PFSK-1 (cell line): ENCODE data around the gene UHMK1.

Experiments used
- FOXP2 ChIP-seq: optimal IDR thresholded peaks from 2 replicates; pipeline ENCODE3; 2011; ENCODE audit warnings: borderline replicate concordance, control low read depth, inconsistent platforms; ENCODE audit not compliant: insufficient read depth; ENCODE audit errors: extremely low read length, extremely low read depth
- POLR2AphosphoS5 ChIP-seq: IDR thresholded peaks from 2 replicates; pipeline ENCODE4 v1.6.1; 2012; ENCODE audit warnings: low read depth, mild to moderate bottlenecking, control low read depth, low read length, moderate library complexity
- SIN3A ChIP-seq: IDR thresholded peaks from 2 replicates; pipeline ENCODE4 v1.6.1; 2012; ENCODE audit warnings: mild to moderate bottlenecking, low read length, moderate library complexity, borderline replicate concordance; ENCODE audit not compliant: insufficient read depth
- TAF1 ChIP-seq: IDR thresholded peaks from 2 replicates; pipeline ENCODE4 v1.6.1; 2012; ENCODE audit warnings: low read length, control low read depth, borderline replicate concordance; ENCODE audit not compliant: insufficient read depth
- TF ChIP-seq, protein P1 (sequence below), 2 experiments: IDR thresholded peaks; 2 replicates each; pipeline versions ENCODE4 v1.6.1 to v1.8.0; 2011 to 2012; ENCODE audit warnings: low read depth in 2 of 2, low read length in 2 of 2, control low read depth in 1 of 2, inconsistent platforms in 1 of 2, mild to moderate bottlenecking in 1 of 2, moderate library complexity in 1 of 2; ENCODE audit not compliant: insufficient read depth in 1 of 2

The UHMK1 gene

DNA sequence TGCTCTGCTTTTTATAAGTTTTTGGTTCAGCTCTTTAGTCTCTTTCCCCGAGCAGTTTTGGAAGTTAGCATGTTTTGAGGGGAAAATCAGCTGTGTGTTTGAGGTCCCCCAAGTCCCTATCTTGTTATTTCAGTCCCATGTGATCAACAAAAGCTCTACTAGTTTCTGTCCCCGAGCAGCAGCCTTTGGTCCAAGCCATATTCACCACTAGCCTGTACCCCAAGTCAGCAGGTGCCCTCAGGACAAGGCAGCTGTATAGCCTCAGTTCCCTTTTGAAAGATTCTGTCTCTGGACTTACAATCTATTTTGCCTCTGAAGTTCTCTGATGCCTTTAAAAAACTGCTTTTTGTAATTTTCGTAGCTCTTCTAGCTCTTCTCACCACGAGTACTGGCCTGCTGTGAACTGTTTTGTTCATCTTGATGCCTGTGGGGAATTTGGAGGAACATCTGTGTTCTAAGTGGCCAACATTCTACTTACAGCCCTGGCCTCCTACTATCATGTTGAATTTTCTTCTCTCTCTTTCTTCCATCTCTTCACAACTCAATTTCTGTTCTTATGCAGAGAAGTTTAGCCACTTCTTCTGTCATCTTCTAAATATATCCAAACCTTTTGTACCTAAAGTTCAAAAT is 80.6 kb downstream of the UHMK1 start:
- TF ChIP-seq FOXP2 (no peak), POLR2AphosphoS5 (no peak), SIN3A (no peak), TAF1 (no peak)
- TF ChIP-seq, protein P1, sequence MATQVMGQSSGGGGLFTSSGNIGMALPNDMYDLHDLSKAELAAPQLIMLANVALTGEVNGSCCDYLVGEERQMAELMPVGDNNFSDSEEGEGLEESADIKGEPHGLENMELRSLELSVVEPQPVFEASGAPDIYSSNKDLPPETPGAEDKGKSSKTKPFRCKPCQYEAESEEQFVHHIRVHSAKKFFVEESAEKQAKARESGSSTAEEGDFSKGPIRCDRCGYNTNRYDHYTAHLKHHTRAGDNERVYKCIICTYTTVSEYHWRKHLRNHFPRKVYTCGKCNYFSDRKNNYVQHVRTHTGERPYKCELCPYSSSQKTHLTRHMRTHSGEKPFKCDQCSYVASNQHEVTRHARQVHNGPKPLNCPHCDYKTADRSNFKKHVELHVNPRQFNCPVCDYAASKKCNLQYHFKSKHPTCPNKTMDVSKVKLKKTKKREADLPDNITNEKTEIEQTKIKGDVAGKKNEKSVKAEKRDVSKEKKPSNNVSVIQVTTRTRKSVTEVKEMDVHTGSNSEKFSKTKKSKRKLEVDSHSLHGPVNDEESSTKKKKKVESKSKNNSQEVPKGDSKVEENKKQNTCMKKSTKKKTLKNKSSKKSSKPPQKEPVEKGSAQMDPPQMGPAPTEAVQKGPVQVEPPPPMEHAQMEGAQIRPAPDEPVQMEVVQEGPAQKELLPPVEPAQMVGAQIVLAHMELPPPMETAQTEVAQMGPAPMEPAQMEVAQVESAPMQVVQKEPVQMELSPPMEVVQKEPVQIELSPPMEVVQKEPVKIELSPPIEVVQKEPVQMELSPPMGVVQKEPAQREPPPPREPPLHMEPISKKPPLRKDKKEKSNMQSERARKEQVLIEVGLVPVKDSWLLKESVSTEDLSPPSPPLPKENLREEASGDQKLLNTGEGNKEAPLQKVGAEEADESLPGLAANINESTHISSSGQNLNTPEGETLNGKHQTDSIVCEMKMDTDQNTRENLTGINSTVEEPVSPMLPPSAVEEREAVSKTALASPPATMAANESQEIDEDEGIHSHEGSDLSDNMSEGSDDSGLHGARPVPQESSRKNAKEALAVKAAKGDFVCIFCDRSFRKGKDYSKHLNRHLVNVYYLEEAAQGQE (IDR thresholded peaks at IDR 0.05; ENCODE audit: insufficient read depth in 1 of 2, low read depth in 2 of 2, low read length in 2 of 2) = no peak

DNA sequence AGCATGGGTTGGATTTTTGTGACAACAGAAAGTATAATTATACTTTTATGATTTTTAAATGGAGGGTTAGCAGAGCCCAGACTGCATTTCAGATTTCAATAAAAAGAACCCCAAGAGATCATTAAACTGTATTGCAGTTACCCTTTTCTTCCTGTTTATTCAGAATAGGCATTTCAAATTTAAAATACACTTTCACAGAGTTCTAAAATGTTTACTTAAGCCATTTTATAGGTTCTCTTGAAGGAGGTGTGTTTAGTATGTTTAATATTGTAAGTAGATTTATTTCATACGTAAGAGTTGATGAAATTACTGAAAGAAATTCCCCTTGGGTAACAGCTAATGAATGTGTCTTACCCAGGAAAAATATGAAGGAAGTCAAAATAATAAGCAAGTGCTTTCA is 81.3 kb downstream of the UHMK1 start:
- TF ChIP-seq SIN3A (no peak), TAF1 (no peak), POLR2AphosphoS5 (no peak), FOXP2 (no peak)
- TF ChIP-seq, protein P1 (IDR thresholded peaks at IDR 0.05; ENCODE audit: insufficient read depth in 1 of 2, low read depth in 2 of 2, low read length in 2 of 2) = no peak
